ENCODE results near the gene FNBP1.

Gene FNBP1

DNA sequence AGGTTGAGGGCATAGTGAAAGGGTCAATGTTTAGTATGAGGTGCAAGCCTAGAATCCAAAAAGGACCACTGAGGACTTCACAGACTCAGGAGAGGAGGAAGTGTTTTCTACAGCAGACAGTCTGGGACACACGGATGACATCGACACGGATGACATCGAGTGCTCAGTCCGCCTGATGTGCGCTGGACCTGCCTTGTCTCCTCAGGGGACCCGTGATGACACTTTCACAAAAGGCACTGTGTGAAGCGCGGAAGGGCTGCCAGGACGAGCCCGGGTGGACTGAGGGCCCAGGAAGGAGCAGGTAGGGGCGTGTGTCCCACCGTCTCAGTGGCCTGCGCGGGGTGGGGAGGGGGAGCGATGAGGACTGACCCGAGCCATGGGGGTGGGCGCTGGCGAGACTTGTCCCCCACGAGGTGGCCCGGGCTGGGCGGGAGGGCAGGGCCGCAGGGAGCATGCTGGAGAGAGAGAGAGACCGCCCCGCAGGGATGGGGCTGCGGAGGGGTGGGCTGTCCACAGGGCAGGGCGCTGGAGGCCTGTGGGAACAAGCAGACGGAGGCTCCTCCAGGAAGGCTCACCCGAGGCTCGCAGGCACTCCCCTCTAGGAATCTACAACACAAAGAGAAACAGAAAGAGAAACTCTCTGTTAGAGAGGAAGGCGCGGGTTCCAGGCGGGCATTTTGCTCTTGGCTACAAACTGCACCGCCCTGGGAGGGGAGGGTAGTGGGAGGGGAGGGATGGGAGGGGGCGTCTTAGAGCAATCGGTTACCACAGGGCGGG, 152.9 kb downstream of the FNBP1 start:
- no peak for DNase-seq (ENCODE audit: low spot score)

GRCh38 chr9:129889122-129889940, 153.7 kb downstream of the FNBP1 start:
- DNase-seq (ENCODE audit: low spot score) = no peak

- no peak for DNase-seq (ENCODE audit: low spot score)
Measured at GRCh38 chr9:129888293-129889121, 154.5 kb downstream of the FNBP1 start.

DNA sequence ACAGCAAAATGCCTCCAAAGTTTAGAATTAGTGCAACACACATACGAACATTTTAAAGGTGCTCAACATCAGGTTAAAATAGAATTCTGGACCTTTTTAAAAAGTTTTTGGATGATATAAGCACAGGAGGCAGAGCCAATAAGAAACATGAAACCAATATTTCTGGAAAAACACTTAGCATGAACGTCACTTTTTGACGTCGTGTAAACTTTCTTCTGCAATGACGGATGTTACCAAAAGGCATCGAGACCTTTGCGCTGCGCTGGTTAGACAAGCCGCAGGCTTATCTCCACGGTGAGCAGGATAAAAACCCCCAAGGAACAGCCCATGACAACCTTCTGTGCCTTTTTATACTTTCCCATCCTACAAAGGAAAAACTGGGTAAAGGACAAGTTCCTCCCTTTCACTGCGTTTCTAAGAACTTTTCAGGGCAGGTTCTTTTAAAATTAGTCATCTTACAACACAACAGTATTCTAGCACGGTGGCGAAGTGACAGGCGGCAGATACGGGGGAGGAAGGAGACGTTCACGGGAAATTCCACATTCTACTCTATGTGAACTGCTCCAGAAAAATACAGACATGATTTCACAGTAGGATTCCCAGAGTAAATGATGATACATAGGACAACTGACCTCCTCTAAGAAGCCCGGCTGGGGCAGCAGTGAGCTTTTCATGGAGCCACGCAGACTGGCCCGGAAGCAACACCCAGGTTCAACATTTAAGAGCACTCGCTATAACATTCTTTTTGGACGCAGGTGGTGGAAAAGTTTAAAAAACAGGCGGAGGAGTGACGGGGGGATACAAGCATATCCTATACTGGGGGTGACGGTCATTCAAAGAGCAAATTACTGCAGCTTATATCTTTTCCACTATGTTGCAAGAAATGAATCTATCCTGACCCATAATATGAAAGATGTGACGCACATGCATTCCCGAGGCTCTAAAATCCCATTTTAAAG, 155.4 kb downstream of the FNBP1 start:
- no peak for DNase-seq (ENCODE audit: low spot score)

DNA sequence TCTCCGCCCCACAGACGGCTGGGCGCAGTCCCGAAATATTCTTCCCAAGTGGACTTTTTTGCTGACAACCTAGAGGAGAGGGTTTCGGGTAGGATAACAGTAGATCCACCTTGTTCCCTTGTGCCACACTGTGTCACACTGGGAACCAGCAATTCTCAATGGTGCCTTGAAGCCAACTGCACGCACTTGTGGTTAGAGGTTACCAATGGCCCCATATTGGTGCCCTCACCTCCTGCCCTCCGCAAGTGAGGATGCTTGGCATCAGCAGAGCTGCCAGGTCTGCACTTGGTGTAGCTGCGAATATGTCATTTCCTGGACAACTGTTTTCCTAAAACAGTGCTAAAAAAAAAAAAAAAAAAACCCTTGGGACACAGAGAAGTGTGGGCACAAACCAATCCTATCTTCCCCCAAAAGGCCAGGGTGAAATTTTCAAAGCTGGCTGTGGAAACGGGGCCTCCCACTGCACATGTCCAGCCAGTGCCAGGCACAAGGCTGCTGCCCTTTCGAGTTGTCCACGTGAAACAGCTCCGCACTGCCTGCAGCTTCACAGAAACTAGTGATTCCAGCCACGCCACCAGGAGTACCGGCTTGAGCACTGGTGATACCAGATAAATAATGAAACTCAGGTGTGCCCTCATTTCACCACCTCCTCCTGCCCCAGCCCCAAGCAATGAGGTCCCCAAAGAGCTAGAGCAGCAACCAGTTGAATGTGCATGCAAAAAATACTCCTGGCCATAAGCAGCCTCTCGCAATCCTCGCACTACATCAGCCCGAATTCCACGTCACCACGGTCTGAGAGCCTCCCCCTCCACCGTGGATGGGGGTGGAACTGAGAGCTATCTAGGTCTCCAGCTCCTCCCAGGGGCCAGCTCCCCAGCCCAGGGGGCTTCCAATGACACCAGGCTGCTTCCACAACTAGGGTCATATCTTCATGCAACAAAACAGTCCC, 156.5 kb downstream of the FNBP1 start:
- no peak for DNase-seq (ENCODE audit: low spot score)

DNA sequence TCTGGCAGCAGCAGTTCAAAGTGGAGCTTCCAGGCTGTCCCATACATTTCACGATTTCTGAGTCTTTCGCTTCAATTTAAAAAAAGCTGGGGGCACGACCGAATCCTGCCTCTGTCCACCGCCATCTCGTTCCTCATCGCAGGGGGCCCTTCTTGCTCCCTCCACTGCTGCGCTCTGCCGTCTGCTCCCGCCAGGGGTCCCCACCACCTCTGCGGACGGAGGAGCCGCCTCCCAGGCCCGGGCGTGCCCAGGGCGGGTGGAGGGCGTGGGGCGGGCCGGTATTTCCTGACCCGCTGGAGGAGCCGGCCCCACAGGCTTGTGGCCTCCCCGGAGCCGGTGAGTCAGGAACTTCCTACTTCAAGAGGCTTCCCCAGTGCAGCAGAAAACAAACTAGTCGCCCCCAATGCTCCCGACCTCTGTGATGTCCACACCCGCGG, 157.3 kb downstream of the FNBP1 start:
- peak; percentile 70 for DNase-seq (ENCODE audit: low spot score)

DNA sequence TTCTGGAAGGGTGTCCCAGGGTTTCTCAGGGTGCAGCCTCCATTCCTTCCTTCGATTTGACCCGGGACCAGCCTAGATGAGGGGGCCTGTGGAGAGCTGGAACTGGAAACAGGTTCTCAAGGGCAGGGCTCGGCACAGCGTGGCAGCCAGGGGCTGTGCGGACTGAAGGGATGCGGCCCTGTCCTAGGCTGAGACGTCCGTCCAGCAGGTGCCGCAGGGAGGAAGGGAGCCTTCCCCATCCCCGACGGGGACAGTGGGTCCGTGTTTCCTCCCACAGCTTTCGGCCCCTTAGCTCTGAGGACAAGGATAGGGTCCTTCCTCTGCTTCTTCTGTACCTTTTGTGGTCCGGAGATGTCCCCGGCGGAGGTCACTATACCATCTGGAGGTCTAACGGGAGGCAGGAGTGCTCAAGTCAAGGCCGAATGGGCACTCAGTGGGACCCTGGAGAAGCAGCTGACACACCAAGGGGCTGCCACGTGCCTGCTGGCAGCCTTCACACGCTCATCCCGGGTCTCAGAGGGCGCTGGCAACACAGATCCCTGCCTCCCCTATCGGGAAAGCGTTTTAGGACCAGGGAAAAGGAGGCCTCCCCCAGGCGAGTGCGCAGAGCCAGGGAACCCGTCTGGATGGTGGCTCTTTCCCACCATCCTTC, 157.8 kb downstream of the FNBP1 start:
- DNase-seq (ENCODE audit: low spot score) = no peak

- peak; percentile 81 for DNase-seq (ENCODE audit: low spot score)
Measured at GRCh38 chr9:129884220-129885017, 158.6 kb downstream of the FNBP1 start.

DNA sequence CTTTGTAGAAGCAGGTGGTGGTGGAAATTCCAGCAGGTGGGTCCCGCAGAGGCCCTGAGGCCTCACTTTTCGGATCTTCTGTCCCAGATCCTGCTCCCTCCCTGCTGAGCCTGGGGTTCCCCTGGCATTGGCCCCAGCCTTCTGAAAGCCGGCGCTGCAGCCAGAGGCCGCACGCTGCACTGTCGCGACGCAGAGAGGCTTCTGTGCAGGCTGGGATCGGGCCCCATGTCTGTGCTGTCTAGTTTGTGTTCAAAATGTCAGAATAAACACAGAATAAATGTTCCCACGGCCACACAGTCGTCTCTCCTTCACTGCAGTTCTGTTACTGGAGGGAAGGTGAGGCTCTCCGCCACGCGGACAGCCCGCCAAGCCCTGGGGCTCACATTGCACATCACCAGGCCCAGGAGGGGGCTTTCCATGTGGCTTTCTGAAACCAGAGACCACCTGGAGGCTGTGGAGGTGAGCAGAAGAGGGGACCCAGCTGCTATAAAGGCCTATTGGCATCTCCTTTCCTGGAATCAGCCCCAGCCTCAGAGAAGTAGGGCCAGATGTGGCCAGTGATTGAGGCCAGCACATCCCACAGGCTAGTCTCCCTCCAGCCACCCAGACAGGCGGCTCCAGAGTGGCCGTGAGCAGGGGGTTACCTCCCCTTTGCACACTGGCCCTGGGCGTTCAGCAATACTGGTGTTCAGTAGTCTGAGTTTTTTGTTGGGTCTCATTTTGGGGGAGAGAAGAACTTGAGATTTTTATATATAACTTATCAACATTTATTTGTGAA, 161.3 kb downstream of the FNBP1 start:
- DNase-seq (ENCODE audit: low spot score) = no peak

GRCh38 chr9:129880654-129881546, 162.1 kb downstream of the FNBP1 start:
- DNase-seq (ENCODE audit: low spot score) = no peak

DNA sequence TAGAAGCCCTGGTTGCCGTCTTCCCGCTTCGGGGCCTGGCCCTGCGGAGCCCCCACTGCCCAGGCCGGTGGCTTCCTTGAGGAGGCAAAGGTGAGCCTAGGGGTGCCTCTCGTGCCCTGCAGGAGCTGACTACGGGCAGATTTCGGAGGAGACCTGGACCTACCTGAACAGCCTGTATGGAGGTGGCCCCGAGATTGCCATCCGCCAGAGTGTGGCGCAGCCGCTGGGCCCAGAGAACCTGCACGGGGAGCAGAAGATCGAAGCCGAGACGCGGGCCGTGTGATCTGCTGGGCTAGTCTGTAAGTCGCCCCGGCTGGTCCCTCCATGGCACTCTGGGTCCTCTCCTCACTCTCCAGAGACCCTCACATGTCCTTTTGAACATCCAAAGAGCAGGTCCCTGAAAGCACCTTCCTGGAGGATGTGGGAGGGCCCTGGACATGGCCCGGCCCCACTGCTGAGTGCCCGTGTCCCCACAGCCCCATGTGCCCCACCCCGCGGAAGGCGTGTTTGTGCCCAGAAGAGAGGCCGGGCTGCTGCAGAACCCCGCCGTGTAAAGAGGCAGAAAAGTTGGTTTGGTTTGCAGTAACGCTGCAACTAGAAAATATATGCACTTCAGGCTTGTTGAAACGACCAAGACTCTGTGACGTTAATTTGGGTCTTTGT, 162.9 kb downstream of the FNBP1 start:
- no peak for DNase-seq (ENCODE audit: low spot score)

DNA sequence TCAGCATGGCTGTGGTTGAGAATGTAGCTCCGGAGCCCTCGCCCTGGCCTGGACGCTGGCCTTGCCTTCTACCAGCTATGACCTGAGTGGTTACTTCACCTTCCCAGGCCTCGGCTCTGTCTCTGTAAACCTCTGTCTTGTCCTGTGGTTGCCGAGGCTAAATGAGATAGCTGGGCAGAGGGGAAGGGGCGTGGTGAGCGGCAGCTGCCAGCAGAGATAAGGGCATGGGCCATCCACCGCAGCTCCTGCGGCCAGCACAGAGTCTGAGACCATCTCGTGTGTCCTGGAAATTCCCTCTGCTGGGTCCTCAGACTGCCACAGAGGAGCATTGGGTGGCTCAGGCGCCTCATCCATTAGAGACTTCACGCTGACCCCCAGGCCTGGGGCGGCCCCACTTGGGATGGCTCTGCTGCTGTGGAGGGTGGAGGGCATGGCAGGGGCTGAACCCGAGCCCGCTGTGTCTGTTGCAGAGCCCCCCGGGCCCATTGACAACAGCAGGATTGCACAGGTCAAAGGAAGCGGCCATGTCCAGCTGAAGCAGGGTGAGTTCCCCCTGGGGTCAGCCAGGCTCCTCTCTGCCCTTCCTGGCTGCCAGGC, 163.8 kb downstream of the FNBP1 start:
- DNase-seq (ENCODE audit: low spot score) = no peak

- DNase-seq (ENCODE audit: low spot score) = no peak
Measured at GRCh38 chr9:129878291-129878690, 164.7 kb downstream of the FNBP1 start.

GRCh38 chr9:129876815-129877214, 166.2 kb downstream of the FNBP1 start:
- no peak for DNase-seq (ENCODE audit: low spot score)

DNA sequence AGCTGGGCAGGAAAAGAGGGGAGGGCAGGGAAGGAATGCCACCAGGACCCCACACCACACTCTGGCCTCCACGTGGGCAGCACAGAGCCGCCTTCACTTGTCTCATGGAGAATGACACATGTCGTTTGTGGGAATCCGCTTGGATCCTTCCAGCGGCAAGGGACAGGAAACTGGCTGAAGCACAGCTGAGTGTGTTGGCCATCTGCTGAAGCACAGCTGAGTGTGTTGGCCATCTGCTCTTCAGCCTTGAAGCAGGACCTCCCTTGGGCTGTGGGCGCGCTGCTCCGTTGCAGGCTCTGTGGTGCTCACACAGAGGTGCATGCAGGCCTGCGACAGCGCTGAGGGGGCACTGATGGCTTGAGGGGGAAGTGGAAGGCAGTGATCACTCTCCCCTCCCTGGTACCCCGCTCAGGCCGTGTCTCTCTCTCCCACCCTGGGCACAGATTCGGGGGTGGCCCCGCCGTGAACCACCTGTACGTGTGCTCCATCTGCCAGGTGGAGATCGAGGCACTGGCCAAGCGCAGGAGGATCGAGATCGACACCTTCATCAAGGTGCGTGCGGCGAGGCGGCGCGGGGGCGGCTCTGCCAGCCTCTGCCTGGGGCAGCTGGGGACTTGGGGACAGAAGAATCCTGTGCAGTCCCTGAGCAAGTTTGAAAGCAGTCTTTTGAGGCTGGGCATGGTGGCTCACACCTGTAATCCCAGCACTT, 167.1 kb downstream of the FNBP1 start:
- no peak for DNase-seq (ENCODE audit: low spot score)
